ENCODE results near the gene ICA1.

- TF ChIP-seq CTCF (conservative IDR thresholded peaks at IDR 0.05; ENCODE audit: low read depth, low read length) (no peak), SMC3 (IDR thresholded peaks at IDR 0.05; ENCODE audit: low read depth, low read length) (no peak), FOS (IDR thresholded peaks at IDR 0.05; ENCODE audit: low read depth, low read length) (no peak), POLR2A (IDR thresholded peaks at IDR 0.05; ENCODE audit: low read depth, low read length) (no peak), NFE2L2 (IDR thresholded peaks at IDR 0.05; ENCODE audit: low read depth, low read length) (no peak), MAZ (IDR thresholded peaks at IDR 0.05; ENCODE audit: borderline replicate concordance, low read depth, low read length) (no peak), CEBPB (IDR thresholded peaks at IDR 0.05; ENCODE audit: low read depth, low read length) (no peak), BHLHE40 (IDR thresholded peaks at IDR 0.05; ENCODE audit: low read depth, low read length) (no peak), MXI1 (IDR thresholded peaks at IDR 0.05; ENCODE audit: borderline replicate concordance, low read depth, low read length) (no peak), RAD21 (IDR thresholded peaks at IDR 0.05; ENCODE audit: low read length) (no peak), RCOR1 (IDR thresholded peaks at IDR 0.05; ENCODE audit: insufficient replicate concordance, low read length) (no peak), RFX5 (IDR thresholded peaks at IDR 0.05; ENCODE audit: low read depth, low read length) (no peak), ELK1 (IDR thresholded peaks at IDR 0.05; ENCODE audit: borderline replicate concordance, low read depth, low read length) (no peak), USF2 (IDR thresholded peaks at IDR 0.05; ENCODE audit: low read depth, low read length) (no peak)
These were observed 61.2 kb downstream of the ICA1 start for GRCh38 chr7:8200717-8201116.

Measured in IMR-90 (cell line).